Inflammatory macrophage treated with lipopolysaccharide for 1 hour (primary cell): Measurements from ENCODE around the gene SPRED2.

ENCODE experiments used
- DNase-seq, 2 donors: peaks; one replicate each; pipeline ENCODE4 v3.0.0-alpha.2; 2020 to 2022

The SPRED2 gene, protein sequence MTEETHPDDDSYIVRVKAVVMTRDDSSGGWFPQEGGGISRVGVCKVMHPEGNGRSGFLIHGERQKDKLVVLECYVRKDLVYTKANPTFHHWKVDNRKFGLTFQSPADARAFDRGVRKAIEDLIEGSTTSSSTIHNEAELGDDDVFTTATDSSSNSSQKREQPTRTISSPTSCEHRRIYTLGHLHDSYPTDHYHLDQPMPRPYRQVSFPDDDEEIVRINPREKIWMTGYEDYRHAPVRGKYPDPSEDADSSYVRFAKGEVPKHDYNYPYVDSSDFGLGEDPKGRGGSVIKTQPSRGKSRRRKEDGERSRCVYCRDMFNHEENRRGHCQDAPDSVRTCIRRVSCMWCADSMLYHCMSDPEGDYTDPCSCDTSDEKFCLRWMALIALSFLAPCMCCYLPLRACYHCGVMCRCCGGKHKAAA

DNA sequence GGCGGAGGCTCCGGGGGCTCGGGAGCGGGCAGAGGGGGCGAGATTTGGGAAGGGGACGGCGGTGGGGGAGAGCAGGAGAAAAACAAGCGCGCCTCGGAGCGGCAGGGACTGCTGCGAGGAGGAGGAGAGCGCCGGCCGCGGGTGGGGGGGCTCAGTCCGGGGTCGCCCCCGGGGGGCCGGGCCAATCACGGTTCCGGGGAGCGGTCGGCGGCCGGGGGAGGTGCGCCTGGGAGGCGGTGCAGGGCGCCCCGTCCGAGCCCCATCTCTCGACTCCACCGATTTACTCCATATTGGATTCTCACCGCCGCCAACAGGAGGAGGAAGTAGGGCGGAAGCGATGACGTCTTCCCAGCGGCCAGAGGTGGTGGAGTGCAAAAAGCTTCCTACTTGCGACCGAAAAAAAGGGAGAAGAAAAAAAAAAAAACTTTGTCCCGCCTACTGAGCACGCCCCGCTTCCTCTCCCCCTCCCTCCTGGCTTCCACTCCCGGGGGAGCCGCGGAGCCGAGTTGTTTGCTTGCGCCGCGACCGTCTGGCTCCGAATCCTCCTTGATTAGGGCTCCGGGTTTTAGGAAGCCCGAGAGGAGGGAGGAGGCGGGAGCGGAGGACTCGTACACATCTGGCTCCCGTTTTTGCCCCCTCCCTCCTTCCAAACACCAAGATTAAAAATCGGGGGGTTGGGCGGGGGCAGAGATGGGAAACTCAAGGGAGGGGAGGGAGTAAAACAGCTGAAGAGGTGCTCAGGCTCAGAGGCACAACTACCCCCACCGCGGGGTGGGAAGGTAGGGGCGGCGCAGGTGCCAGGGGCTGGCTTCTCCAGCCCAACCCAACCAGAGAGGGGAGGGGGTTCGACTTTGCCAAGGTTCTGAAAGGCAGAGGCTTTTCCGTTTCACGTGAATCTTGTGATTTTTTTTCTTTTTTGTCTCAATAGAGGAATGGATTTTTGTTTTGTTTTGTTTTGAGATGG lies at the start of gene SPRED2:
SPRED2 (minus strand) TSS at position 373 of the 964 bp plus-strand sequence. CDS start 612 bp downstream, outside the sequence.
- DNase-seq = peak; percentile 86 to 91

DNA sequence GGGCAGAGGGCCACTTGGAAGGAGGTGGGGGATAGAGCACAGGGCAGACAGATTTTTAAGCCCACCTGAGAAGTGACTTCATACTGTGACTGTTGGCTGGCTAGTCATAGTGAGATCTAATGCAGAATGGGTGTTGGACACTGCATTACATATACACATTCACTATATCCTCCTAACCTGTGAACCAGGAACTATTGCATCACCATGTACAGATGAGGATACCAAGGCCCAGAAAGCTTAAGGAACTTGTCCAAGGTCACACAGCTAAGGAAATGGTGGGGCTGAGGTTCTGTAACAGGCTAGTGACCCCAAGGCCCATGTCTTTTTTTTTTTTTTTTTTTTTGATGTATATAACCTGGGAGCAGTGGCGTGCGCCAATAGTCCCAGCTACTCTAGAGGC lies 49.6 kb upstream of the SPRED2 start:
- no peak for DNase-seq

DNA sequence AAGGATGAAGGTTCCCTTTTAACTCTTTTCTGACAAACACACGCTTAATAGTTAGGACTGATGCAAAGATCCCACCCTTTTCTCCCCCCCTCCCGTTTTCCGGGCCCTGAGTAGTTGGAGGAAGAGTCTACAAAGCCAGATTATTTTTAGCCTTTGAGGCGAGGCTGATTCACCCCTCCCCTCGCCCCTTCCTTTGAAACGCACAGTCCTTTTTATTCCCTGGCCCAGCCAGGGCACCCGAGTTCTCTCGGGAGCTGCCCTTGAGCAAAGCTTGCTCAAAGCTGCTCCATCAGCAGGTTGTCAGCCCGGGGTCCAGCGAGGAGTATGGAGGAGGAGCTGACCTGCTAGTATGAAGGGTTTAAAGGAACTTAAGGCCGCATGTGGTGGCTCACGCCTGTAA lies 47.1 kb upstream of the SPRED2 start:
- no peak for DNase-seq

DNA sequence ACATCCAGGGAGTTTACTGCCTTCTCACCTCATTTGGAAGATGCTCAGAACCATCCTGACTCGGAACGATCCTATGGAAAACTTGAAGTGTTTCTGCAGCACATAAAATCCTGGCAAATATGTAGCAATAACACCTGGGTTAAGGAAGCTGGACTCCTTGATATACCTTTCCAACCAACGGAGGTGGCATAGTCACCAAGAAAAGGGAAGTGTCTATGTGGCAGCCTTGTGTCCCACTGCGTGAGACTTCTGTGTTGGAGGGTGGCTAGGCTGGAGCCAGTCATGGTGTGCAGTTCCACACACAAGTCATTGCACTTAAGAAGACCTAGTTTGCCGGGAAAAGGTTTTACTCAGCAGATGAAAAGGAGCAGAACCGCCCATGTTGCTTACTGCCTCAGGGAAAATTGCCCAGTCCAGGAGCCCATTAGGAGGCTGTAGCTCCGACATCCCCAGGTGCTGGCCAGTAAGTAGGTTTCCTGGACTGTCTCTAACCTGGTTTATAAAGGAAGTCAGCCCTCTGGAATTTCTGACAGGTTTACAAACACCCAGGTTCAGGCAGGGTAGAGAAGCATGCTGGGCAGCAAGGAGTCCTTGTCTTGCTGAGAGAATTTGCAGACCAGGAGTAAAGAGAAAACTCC lies 46.2 kb upstream of the SPRED2 start:
- no peak for DNase-seq

- DNase-seq = no peak
These were observed 45.2 kb upstream of the SPRED2 start for GRCh38 chr2:65477590-65477989.

GRCh38 chr2:65476778-65477177 lies 44.4 kb upstream of the SPRED2 start:
- DNase-seq = no peak

- DNase-seq = no peak
These were observed 42.6 kb upstream of the SPRED2 start for GRCh38 chr2:65475000-65475399.

DNA sequence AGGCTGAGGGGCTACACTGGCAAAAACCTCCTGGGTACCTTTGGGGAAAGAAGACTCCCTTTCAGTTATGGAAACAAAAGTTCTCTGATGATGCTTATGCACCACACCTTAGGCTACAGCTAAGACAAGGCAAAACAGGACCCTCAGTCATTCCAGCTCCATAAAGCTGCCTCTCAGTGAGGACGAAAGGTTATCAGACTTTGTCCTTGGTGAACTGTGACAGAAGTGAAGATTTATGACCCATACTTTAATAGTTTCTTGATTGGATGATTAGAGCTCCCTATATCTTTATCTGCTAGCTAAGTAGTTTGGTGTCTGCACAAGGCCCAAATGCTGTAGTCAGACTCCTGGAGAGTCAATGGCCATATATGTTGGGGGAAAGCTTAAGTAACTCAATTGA lies 40.6 kb upstream of the SPRED2 start:
- DNase-seq = no peak

GRCh38 chr2:65471409-65471808 lies 39.0 kb upstream of the SPRED2 start:
- DNase-seq = no peak

DNA sequence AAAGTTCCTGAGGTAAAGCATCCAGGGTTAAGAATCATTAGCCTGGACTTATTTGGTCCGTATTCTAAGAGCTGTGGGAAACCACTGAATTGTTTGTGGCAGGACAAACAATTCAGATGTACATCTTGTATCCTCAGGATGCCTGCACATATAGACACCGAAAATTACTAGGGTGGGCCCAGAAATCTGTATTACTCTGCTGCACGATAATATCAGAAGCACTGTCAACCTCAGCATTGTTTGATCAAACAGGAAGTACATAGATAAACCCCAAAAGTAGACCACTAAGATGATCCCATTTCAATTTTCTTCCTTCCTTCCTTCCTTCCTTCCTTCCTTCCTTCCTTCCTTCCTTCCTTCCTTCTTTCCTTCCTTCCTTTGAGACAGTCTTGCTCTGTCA lies 34.2 kb upstream of the SPRED2 start:
- DNase-seq = no peak

DNA sequence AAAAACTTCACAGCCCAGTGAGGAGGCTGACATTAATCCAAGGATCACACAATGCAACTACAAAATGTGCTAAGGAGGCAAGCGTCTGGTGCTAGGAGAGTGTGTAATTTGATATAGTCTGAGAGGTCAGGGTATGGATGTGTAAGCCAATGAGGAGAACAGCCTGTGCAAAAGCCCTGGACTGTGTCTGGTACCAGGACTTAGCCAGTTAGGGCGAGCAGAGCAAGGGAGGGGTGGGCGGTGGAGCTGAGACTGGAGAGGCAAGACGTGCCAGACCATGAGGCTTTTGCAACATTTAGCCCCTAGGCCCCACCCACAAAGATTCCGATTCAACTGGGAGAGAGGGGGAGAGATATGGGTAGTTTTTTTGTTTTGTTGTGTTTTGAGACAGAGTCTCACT lies 33.5 kb upstream of the SPRED2 start:
- no peak for DNase-seq

DNA sequence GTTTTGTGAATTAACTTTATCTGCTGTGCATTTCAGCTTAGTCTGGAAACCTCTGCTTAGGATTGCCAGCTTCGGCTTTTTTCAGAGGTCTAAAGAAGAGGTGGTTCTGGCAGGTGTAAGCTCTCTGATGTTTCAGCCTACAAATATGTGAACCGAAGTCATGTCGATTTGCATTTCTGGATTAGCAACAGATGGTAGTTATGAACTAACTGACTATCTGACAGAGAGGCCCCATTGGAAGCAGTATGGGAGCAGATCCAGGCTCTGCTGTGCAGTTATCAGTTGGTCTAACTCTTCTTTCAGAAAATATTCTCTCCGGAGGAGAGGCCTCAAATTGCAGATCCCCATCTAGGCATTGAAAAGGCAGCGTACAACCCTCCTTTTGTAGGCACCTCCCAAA lies 32.7 kb upstream of the SPRED2 start:
- no peak for DNase-seq

DNA sequence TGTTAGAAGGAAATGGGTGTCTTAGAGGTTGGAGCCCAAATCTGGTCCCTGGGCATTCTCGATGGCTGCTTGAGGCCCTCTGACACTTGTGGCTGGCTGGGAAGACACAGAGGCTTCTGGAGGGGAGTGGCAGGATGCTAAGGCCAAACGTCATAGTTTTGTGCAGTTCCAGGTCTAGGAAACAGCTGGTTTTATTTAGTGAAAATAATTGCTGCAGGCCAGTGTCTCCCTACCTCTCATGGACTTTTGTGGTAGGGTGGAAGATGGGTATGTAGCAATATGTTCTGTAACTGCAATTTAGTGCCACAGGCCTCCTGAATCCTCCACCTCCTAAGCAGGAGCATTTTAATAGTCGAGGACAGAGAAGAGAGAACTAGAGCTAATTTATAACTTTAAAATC lies 32.2 kb upstream of the SPRED2 start:
- no peak for DNase-seq

DNA sequence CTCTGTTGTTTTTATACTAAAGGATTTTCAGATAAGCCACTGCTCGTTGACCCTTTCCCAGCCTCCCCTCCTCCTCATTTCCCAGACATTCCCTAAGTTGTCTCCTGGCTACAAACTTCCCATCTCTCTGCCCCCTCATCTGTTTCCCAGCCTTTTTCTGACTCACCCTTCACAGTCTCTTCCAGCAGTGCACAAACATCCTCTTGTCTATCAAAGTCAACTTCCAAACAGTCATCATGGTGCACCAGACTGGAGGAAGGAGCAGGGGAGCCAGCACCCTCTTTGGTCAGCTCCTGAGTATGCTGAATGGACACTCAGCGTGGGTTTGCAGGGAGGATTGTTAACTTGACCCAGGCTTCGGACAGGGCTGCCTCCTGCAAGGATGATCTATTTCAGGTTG lies 26.6 kb upstream of the SPRED2 start:
- no peak for DNase-seq

GRCh38 chr2:65456886-65457285 lies 24.5 kb upstream of the SPRED2 start:
- no peak for DNase-seq

DNA sequence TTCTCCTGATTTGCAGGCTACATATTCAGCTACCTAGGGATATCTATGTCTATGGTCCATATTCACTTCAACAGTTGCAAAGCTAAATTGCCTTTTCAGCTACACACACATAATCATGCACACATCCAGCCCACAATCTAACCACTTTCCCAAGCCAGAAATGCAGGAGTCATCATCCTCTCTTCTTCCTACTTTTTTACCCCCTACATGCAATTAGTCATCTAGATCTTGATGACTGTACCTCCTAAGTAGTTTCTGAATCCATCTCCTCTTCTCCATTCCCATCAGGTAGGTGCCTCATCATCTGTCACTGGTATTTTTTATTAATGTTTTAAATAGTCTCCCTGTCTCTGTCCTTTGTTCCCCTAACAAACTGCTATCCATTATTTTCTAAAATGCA lies 23.7 kb upstream of the SPRED2 start:
- DNase-seq = peak; percentile 39 to 76

- no peak for DNase-seq
These were observed 21.5 kb upstream of the SPRED2 start for GRCh38 chr2:65453916-65454315.

DNA sequence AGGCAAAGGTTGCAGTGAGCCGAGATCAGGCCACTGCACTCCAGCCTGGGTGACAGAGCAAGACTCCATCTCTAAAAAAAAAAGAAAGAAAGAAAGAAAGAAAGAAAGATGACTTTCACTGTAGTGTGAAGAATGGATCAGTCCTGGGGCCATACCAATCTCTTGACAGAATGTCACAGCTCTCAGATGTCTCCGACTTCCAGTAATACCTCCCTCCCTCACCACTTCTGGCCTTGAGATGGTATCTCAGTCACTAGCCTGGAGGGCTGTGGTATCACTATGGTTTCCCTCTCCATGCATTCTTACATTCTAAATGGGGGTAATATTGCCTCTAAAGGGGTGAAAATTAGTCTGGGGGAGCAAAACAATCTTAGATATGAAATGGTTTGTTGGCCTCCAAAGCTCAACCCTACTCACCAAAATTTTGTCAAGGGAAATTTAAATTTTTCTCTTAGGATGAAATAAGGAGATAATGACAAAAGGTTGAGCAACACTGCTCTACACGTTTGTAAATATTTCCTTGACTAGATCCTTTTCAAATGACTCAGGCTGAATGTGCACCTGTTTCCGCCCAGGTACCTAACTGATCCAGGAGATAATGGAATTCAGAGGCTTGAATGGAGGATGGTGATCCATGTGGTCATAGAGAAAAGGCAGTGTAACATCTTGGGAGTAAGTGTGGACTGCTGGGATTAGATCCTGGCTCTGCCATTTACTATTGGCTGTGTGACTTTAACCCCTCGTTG lies 19.9 kb upstream of the SPRED2 start:
- no peak for DNase-seq

DNA sequence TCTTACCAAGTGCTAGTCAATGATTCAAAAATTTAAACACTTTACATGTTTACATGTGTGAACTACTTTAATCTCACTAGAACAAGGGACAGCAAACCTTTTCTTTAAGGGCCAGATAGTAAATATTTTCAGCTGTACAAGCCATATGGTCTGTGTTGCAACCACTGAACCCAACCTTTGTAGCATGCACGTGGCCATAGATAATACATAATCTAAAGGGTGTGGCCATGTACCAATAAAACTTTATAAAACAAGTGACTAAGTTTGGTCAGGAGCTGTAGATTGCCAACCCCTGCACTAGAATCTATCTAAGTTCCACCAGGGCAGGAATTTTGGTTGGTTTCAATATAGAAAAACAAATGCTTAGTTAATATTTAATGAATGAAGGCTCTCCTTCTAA lies 18.4 kb upstream of the SPRED2 start:
- DNase-seq = no peak

- peak; percentile 30 to 56 for DNase-seq
These were observed 18.0 kb upstream of the SPRED2 start for GRCh38 chr2:65450393-65450792.

GRCh38 chr2:65443509-65444186 lies 11.2 kb upstream of the SPRED2 start:
- peak in 1 of 2 donors; percentile 17 for DNase-seq

DNA sequence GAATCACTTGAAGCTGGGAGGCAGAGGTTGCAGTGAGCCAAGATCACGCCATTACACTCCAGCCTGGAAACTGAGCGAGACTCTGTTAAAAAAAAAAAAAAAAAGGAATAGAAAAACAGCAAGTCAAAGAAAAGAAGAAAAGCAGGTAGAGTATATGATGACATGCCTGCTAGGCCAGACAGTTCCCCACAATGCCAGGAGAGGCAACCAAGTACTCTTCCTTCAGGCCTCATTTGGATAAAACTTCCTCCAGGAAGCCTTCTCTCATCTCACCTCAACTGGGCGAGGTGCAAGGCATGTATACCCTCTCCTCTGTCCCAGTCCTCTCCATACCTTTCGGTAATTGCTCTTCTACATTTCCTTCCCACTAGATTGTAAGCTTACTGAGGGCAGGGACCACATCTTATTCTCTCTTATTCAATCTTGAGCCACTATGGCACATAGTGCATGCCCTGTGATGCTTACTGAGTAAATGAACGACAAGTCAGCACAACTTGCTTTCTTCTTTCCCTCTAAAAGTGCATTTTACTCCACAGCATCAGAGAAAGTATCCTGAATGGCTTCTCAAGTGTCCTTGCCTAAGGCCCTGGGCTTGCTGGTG lies 10.1 kb upstream of the SPRED2 start:
- no peak for DNase-seq
